Cardiac fibroblast (primary cell): ENCODE results near the gene ATP6V0D1.

Experiments
- DNase-seq, 2 donors: peaks; one replicate each; pipeline versions ENCODE4 v3.0.0 to v3.0.0-alpha.2; 2010; ENCODE audit warnings: low read depth in 2 of 2
- H3K4me3 ChIP-seq, 2 donors: replicated peaks in 1 of 2; 1 replicate in 1 of 2; 2 replicates in 1 of 2; pipeline ENCODE4 v1.5.1; 2011; ENCODE audit warnings: low read depth in 2 of 2, low read length in 2 of 2, mild to moderate bottlenecking in 2 of 2, moderate library complexity in 1 of 2
- CTCF ChIP-seq: IDR thresholded peaks from one replicate; pipeline ENCODE4 v1.5.1; 2011; ENCODE audit warnings: low read depth, mild to moderate bottlenecking, low read length, inconsistent platforms

Gene ATP6V0D1

GRCh38 chr16:67449336-67449735 is 31.6 kb downstream of the ATP6V0D1 start:
- TF ChIP-seq CTCF, result no peak
- no peak for DNase-seq
- no peak overlapping the region for H3K4me3 ChIP-seq

GRCh38 chr16:67448580-67448979 is 32.4 kb downstream of the ATP6V0D1 start:
- no peak overlapping the region for H3K4me3 ChIP-seq
- DNase-seq, result no peak
- no peak for TF ChIP-seq CTCF

- no peak overlapping the region for H3K4me3 ChIP-seq
- peak; percentile 33 to 89 for DNase-seq
- peak; percentile 64 for TF ChIP-seq CTCF
These were observed 33.4 kb downstream of the ATP6V0D1 start for GRCh38 chr16:67447508-67448076.

GRCh38 chr16:67446968-67447507 is 33.9 kb downstream of the ATP6V0D1 start:
- H3K4me3 ChIP-seq, result no peak overlapping the region
- TF ChIP-seq CTCF, result no peak
- DNase-seq, result no peak

- TF ChIP-seq CTCF, result no peak
- no peak overlapping the region for H3K4me3 ChIP-seq
- peak in 1 of 2 donors; percentile 75 for DNase-seq
These were observed 34.7 kb downstream of the ATP6V0D1 start for GRCh38 chr16:67445913-67446907.

- no peak for DNase-seq
- peak; percentile 11 for TF ChIP-seq CTCF
- H3K4me3 ChIP-seq, result no peak overlapping the region
These were observed 35.5 kb downstream of the ATP6V0D1 start for GRCh38 chr16:67445441-67445912.
